ENCODE results near the gene AP4E1.

AP4E1 gene

GRCh38 chr15:51007131-51007666, 98.7 kb downstream of the AP4E1 start:
- no peak for DNase-seq

GRCh38 chr15:51011212-51011611, 102.7 kb downstream of the AP4E1 start:
- peaks cover 3% of the 10 kb centered on the region; the same call in 1 of the 2 replicates for H3K36me3 ChIP-seq (ENCODE audit: insufficient read depth, low read length)
- no peak overlapping the region for H3K27ac ChIP-seq (ENCODE audit: low read length)
- no peak overlapping the region for H3K4me2 ChIP-seq (ENCODE audit: insufficient read depth, low read length)
- TF ChIP-seq CTCF (IDR thresholded peaks at IDR 0.05; ENCODE audit: borderline replicate concordance, extremely low read depth, low read length, poor library complexity, severe bottlenecking) (no peak), EZH2 (IDR thresholded peaks at IDR 0.05; ENCODE audit: borderline replicate concordance, low read depth, low read length, severe bottlenecking) (no peak)
- no peaks in the 10 kb centered on the region for H3K9me3 ChIP-seq (ENCODE audit: insufficient read depth, low read length, severe bottlenecking)
- no peak overlapping the region for H3K9ac ChIP-seq (ENCODE audit: low read depth, low read length)
- H3K79me2 ChIP-seq (ENCODE audit: insufficient read depth, low read length) = no peaks in the 10 kb centered on the region
- DNase-seq = no peak
- no peaks in the 10 kb centered on the region for H3K27me3 ChIP-seq (ENCODE audit: insufficient read depth, low read length, poor library complexity)
- no peaks in the 10 kb centered on the region for H3K4me1 ChIP-seq (ENCODE audit: insufficient read depth, low read length)
- no peaks in the 10 kb centered on the region for H4K20me1 ChIP-seq (ENCODE audit: insufficient read depth, low read length)
- no peak overlapping the region for H2AFZ ChIP-seq (ENCODE audit: low read depth, low read length)
- H3K4me3 ChIP-seq (ENCODE audit: low read depth in 1 of 2, low read length in 2 of 2) = no peak overlapping the region
- ATAC-seq (ENCODE audit: insufficient read depth, low read depth) = no peak

More at GRCh38 chr15:51007131-51007666, 98.7 kb downstream of the AP4E1 start:
- TF ChIP-seq EZH2 (IDR thresholded peaks at IDR 0.05; ENCODE audit: borderline replicate concordance, low read depth, low read length, severe bottlenecking) (no peak), CTCF (IDR thresholded peaks at IDR 0.05; ENCODE audit: borderline replicate concordance, extremely low read depth, low read length, poor library complexity, severe bottlenecking) (no peak)
- H3K27ac ChIP-seq (ENCODE audit: low read length) = no peak overlapping the region
- H3K4me3 ChIP-seq (ENCODE audit: low read depth in 1 of 2, low read length in 2 of 2) = no peak overlapping the region
- H3K36me3 ChIP-seq (ENCODE audit: insufficient read depth, low read length) = peaks cover 12% of the 10 kb centered on the region; the same call in 1 of the 2 replicates
- no peak for ATAC-seq (ENCODE audit: insufficient read depth, low read depth)
- no peaks in the 10 kb centered on the region for H4K20me1 ChIP-seq (ENCODE audit: insufficient read depth, low read length)
- H2AFZ ChIP-seq (ENCODE audit: low read depth, low read length) = no peak overlapping the region
- no peak overlapping the region for H3K4me2 ChIP-seq (ENCODE audit: insufficient read depth, low read length)
- H3K79me2 ChIP-seq (ENCODE audit: insufficient read depth, low read length) = no peaks in the 10 kb centered on the region
- no peaks in the 10 kb centered on the region for H3K27me3 ChIP-seq (ENCODE audit: insufficient read depth, low read length, poor library complexity)
- no peaks in the 10 kb centered on the region for H3K4me1 ChIP-seq (ENCODE audit: insufficient read depth, low read length)
- no peaks in the 10 kb centered on the region for H3K9me3 ChIP-seq (ENCODE audit: insufficient read depth, low read length, severe bottlenecking)
- H3K9ac ChIP-seq (ENCODE audit: low read depth, low read length) = no peak overlapping the region

- Histone ChIP-seq H3K79me2 (ENCODE audit: insufficient read depth, low read length) (no peaks in the 10 kb centered on the region), H3K36me3 (ENCODE audit: insufficient read depth, low read length) (no peaks in the 10 kb centered on the region), H3K27me3 (ENCODE audit: insufficient read depth, low read length, poor library complexity) (no peaks in the 10 kb centered on the region), H3K4me2 (ENCODE audit: insufficient read depth, low read length) (no peak overlapping the region), H4K20me1 (ENCODE audit: insufficient read depth, low read length) (no peaks in the 10 kb centered on the region), H2AFZ (ENCODE audit: low read depth, low read length) (no peak overlapping the region), H3K27ac (ENCODE audit: low read length) (no peak overlapping the region), H3K4me3 (ENCODE audit: low read depth in 1 of 2, low read length in 2 of 2) (no peak overlapping the region), H3K9ac (ENCODE audit: low read depth, low read length) (no peak overlapping the region), H3K9me3 (ENCODE audit: insufficient read depth, low read length, severe bottlenecking) (no peaks in the 10 kb centered on the region), H3K4me1 (ENCODE audit: insufficient read depth, low read length) (no peaks in the 10 kb centered on the region)
- TF ChIP-seq EZH2 (IDR thresholded peaks at IDR 0.05; ENCODE audit: borderline replicate concordance, low read depth, low read length, severe bottlenecking) (no peak), CTCF (IDR thresholded peaks at IDR 0.05; ENCODE audit: borderline replicate concordance, extremely low read depth, low read length, poor library complexity, severe bottlenecking) (no peak)
- DNase-seq = no peak
- ATAC-seq (ENCODE audit: insufficient read depth, low read depth) = no peak
These were observed 108.1 kb downstream of the AP4E1 start for GRCh38 chr15:51016615-51017014.

All from DND-41 (cell line).